WI38 (cell line): ENCODE results near the gene ZXDA.

Source experiments
- H3K4me3 ChIP-seq: 2 replicates; pipeline ENCODE4 v1.5.1; 2011; ENCODE audit warnings: low read depth, mild to moderate bottlenecking, control low read depth, low read length
- CTCF ChIP-seq: IDR thresholded peaks from 2 replicates; pipeline ENCODE4 v1.5.1; 2012; ENCODE audit warnings: low read depth, mild to moderate bottlenecking, control low read depth, low read length

The ZXDA gene

GRCh38 chrX:57918750-57919436 is 8.6 kb upstream of the ZXDA start:
- H3K4me3 ChIP-seq: no peak overlapping the region
- TF ChIP-seq CTCF: peak; percentile 38

GRCh38 chrX:57915680-57916079 is 5.4 kb upstream of the ZXDA start:
- H3K4me3 ChIP-seq: no peak overlapping the region
- TF ChIP-seq CTCF: no peak

- peak overlapping the region; percentile 51 for H3K4me3 ChIP-seq
Observed at GRCh38 chrX:57909595-57910286, 517 bp downstream of the ZXDA start.

GRCh38 chrX:57908972-57909594 is 1.2 kb downstream of the ZXDA start:
- peak overlapping the region; percentile 51 for H3K4me3 ChIP-seq

DNA sequence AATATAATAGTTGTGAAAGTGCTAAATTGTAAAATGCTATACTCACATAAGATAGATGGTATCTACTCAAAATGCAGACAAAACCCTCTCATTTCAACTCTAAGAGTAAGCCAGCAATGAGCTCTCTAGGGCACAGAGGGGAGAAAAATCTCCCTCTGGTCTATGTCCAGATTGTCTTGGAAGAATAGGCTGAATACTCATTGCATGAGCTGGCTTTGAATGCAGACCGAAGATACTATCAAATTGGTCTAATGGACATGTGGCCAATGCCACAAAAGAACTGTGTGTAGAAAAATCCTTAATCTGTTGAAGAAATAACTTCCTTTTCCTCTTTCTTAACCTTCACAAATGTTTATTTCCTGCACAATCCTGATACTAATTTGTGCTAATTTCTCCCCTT is 3.5 kb downstream of the ZXDA start:
- no peak for TF ChIP-seq CTCF
- no peak overlapping the region for H3K4me3 ChIP-seq

- no peak for TF ChIP-seq CTCF
- H3K4me3 ChIP-seq: no peak overlapping the region
Observed at GRCh38 chrX:57905141-57905540, 5.1 kb downstream of the ZXDA start.

GRCh38 chrX:57904176-57904880 is 5.9 kb downstream of the ZXDA start:
- H3K4me3 ChIP-seq: no peak overlapping the region
- TF ChIP-seq CTCF: no peak

GRCh38 chrX:57902633-57903032 is 7.6 kb downstream of the ZXDA start:
- TF ChIP-seq CTCF: no peak
- no peak overlapping the region for H3K4me3 ChIP-seq
